HEK293 (cell line): ENCODE results near the gene DMGDH.
"Not testable (repeated sequence)": the region's sequence is repeated elsewhere in the genome, so short reads cannot be mapped to it uniquely, and the experiment has no call there.

ENCODE experiments used
- BCL11A ChIP-seq: fragments of 450-650 bp; formaldehyde crosslinking; IDR thresholded peaks from 2 replicates; pipeline ENCODE4 v1.5.1; 2016; ENCODE audit warnings: low read depth, missing biosample characterization, missing genetic modification characterization
- KLF10 ChIP-seq: fragments of 450-650 bp; IDR thresholded peaks from 2 replicates; pipeline ENCODE4 v1.5.1; 2018; ENCODE audit warnings: missing biosample characterization, mild to moderate bottlenecking, missing genetic modification characterization
- TCF7L2 ChIP-seq: IDR thresholded peaks from 2 replicates; pipeline ENCODE4 v1.6.1; 2011; ENCODE audit warnings: low read depth, mild to moderate bottlenecking, inconsistent platforms, low read length, moderate library complexity, borderline replicate concordance
- ZNF169 ChIP-seq: fragments of 450-650 bp; formaldehyde crosslinking; IDR thresholded peaks from 2 replicates; pipeline ENCODE4 v1.5.1; 2016; ENCODE audit warnings: missing biosample characterization, missing genetic modification characterization
- ZNF558 ChIP-seq: fragments of 450-650 bp; formaldehyde crosslinking; IDR thresholded peaks from 2 replicates; pipeline ENCODE4 v1.5.1; 2016; ENCODE audit warnings: missing biosample characterization, missing genetic modification characterization
- ZNF776 ChIP-seq: fragments of 450-650 bp; formaldehyde crosslinking; IDR thresholded peaks from 2 replicates; pipeline ENCODE4 v1.5.0; 2017; ENCODE audit warnings: missing biosample characterization, missing genetic modification characterization, borderline replicate concordance
- TF ChIP-seq, protein P1 (sequence below): fragments of 450-650 bp; formaldehyde crosslinking; IDR thresholded peaks from 2 replicates; pipeline ENCODE4 v1.5.1; 2016; ENCODE audit warnings: missing biosample characterization, missing genetic modification characterization
- TF ChIP-seq, protein P2 (sequence below): sonication (generic); formaldehyde crosslinking; IDR thresholded peaks from 2 replicates; pipeline ENCODE4 v1.8.1; 2022; ENCODE audit warnings: mild to moderate bottlenecking, moderate library complexity, missing genetic modification reagents

DNA sequence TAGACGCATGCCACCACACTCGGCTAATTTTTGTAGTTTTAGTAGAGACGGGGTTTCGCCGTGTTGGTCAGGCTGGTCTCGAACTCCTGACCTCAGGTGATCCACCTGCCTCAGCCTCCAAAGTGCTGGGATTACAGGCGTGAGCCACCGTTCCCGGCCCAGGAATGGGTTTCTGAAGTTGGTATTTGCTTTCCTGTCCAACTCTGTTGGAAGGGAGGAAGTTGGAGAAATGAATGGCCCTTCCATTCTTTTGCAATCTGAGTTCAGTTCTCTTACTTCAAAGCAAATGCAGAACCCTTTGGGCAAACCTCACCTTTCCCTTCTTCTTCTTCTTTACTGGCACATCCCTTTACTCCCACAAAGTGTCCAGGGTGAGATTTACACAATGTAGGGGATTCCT is 86.3 kb downstream of the DMGDH start:
- not testable (repeated sequence) for TF ChIP-seq ZNF776 (tag by site-specific recombination); KLF10 (tag by site-specific recombination); TCF7L2; BCL11A (tag by site-specific recombination); ZNF169; ZNF558 (tag by site-specific recombination)
- TF ChIP-seq, protein P1, sequence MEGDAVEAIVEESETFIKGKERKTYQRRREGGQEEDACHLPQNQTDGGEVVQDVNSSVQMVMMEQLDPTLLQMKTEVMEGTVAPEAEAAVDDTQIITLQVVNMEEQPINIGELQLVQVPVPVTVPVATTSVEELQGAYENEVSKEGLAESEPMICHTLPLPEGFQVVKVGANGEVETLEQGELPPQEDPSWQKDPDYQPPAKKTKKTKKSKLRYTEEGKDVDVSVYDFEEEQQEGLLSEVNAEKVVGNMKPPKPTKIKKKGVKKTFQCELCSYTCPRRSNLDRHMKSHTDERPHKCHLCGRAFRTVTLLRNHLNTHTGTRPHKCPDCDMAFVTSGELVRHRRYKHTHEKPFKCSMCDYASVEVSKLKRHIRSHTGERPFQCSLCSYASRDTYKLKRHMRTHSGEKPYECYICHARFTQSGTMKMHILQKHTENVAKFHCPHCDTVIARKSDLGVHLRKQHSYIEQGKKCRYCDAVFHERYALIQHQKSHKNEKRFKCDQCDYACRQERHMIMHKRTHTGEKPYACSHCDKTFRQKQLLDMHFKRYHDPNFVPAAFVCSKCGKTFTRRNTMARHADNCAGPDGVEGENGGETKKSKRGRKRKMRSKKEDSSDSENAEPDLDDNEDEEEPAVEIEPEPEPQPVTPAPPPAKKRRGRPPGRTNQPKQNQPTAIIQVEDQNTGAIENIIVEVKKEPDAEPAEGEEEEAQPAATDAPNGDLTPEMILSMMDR (tag by site-specific recombination) = not testable (repeated sequence)
- TF ChIP-seq, protein P2, sequence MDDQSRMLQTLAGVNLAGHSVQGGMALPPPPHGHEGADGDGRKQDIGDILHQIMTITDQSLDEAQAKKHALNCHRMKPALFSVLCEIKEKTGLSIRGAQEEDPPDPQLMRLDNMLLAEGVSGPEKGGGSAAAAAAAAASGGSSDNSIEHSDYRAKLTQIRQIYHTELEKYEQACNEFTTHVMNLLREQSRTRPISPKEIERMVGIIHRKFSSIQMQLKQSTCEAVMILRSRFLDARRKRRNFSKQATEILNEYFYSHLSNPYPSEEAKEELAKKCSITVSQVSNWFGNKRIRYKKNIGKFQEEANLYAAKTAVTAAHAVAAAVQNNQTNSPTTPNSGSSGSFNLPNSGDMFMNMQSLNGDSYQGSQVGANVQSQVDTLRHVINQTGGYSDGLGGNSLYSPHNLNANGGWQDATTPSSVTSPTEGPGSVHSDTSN = not testable (repeated sequence)
